ENCODE results near the gene GRM2.

The GRM2 gene

DNA sequence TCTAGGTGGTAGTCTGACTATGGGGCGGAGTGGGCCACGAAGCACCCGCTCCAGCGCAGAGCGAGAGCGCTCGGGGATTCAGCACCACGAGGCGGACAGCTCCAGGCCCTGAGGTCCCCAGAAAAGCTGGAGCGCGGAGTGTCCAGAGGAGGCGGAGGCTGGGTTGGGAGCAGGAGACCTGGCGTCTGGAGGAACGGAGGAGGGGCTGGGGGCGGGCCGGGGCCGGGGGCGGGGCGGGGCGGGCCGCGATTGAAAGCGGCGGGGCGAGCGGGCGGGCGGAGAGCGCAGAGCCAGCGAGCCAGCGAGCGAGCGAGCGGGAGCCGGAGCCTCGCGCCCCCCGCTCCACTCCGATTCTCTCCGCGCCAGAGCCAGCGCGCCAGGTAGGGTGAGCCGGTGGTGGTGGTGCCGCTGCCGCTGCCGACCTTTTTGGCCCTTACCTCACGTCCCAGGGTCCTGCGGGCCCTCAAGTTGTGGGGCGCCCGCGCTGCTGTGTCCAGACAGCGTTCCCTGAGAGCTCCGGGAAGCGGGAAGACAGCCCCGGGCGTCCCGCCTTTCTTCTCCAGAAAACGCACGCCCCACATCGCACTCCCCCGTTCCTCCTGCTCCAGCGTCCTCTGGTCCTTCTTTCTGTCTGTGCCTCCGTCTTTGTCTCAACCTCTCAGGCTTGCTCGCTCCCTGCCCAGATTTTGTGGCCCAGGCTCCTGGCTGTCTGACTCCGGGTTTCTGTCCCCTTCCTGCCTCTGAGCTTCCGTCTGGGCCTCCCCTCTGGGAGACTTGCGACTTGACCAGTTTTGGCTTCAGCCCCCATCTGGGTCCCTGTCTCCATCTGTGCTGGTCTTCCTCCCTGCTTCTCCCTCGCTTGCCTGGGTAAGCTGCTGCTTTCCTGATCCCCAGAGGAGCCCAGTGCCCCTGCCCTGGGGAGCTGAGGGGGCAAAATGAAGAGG, at the start of gene GRM2:
GRM2 (plus strand) TSS at position 281 of the 944 bp plus-strand sequence. CDS start 1,916 bp downstream, outside the sequence.
- no peaks in the 10 kb centered on the region for H3K79me2 ChIP-seq (ENCODE audit: control insufficient read depth, insufficient read depth, low read length, unreplicated experiment)
- H3K27ac ChIP-seq (ENCODE audit: low read depth, low read length): no peak within 1 kb of the TSS
- no peak within 1 kb of the TSS for H2AFZ ChIP-seq (ENCODE audit: low read length, unreplicated experiment)
- no peaks in the 10 kb centered on the region for H3K36me3 ChIP-seq (ENCODE audit: insufficient read depth, low read length)
- H3K4me1 ChIP-seq (ENCODE audit: control insufficient read depth, insufficient read depth, low read length, unreplicated experiment): no peaks in the 10 kb centered on the region
- peaks cover 18% of the 10 kb centered on the region for H3K27me3 ChIP-seq (ENCODE audit: insufficient read depth, low read length)
- peak within 1 kb of the TSS; percentile 60 for H3K4me3 ChIP-seq (ENCODE audit: low read depth, low read length)

GRCh38 chr3:51657234-51657633, 49.6 kb upstream of the GRM2 start:
- H3K79me2 ChIP-seq (ENCODE audit: control insufficient read depth, insufficient read depth, low read length, unreplicated experiment): no peaks in the 10 kb centered on the region
- H3K4me1 ChIP-seq (ENCODE audit: control insufficient read depth, insufficient read depth, low read length, unreplicated experiment): no peaks in the 10 kb centered on the region
- H3K36me3 ChIP-seq (ENCODE audit: insufficient read depth, low read length): peaks cover 5% of the 10 kb centered on the region; the same call in 1 of the 2 replicates
- H3K27me3 ChIP-seq (ENCODE audit: insufficient read depth, low read length): no peaks in the 10 kb centered on the region
- no peak overlapping the region for H3K27ac ChIP-seq (ENCODE audit: low read depth, low read length)
- no peak overlapping the region for H2AFZ ChIP-seq (ENCODE audit: low read length, unreplicated experiment)
- H3K4me3 ChIP-seq (ENCODE audit: low read depth, low read length): no peak overlapping the region

GRCh38 chr3:51659942-51660341, 46.9 kb upstream of the GRM2 start:
- H3K27ac ChIP-seq (ENCODE audit: low read depth, low read length): no peak overlapping the region
- no peaks in the 10 kb centered on the region for H3K4me1 ChIP-seq (ENCODE audit: control insufficient read depth, insufficient read depth, low read length, unreplicated experiment)
- no peak overlapping the region for H2AFZ ChIP-seq (ENCODE audit: low read length, unreplicated experiment)
- H3K36me3 ChIP-seq (ENCODE audit: insufficient read depth, low read length): peaks cover 5% of the 10 kb centered on the region; the same call in 1 of the 2 replicates
- H3K27me3 ChIP-seq (ENCODE audit: insufficient read depth, low read length): no peaks in the 10 kb centered on the region
- H3K4me3 ChIP-seq (ENCODE audit: low read depth, low read length): no peak overlapping the region
- H3K79me2 ChIP-seq (ENCODE audit: control insufficient read depth, insufficient read depth, low read length, unreplicated experiment): no peaks in the 10 kb centered on the region

DNA sequence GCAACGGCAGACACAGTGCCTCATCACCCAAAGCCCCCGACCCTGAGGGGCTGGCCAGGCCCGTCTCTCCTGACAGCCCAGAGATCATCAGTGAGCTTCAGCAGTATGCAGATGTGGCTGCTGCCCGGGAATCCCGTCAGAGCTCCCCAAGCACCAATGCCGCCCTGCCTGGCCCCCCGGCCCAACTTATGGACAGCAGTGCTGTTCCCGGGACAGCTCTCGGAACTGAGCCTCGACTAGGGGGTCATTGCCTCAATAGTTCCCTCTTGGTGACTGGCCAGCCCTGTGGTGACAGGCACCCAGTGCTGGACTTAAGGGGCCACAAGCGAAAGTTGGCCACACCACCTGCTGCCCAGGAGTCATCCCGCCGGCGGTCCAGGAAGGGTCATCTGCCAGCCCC, 44.4 kb upstream of the GRM2 start:
- no peaks in the 10 kb centered on the region for H3K4me1 ChIP-seq (ENCODE audit: control insufficient read depth, insufficient read depth, low read length, unreplicated experiment)
- H3K4me3 ChIP-seq (ENCODE audit: low read depth, low read length): no peak overlapping the region
- H3K27me3 ChIP-seq (ENCODE audit: insufficient read depth, low read length): no peaks in the 10 kb centered on the region
- no peak overlapping the region for H3K27ac ChIP-seq (ENCODE audit: low read depth, low read length)
- no peak overlapping the region for H2AFZ ChIP-seq (ENCODE audit: low read length, unreplicated experiment)
- H3K79me2 ChIP-seq (ENCODE audit: control insufficient read depth, insufficient read depth, low read length, unreplicated experiment): no peaks in the 10 kb centered on the region
- no peaks in the 10 kb centered on the region; the same call in 1 of the 2 replicates for H3K36me3 ChIP-seq (ENCODE audit: insufficient read depth, low read length)

- no peaks in the 10 kb centered on the region for H3K36me3 ChIP-seq (ENCODE audit: insufficient read depth, low read length)
- no peak overlapping the region for H3K27ac ChIP-seq (ENCODE audit: low read depth, low read length)
- H3K27me3 ChIP-seq (ENCODE audit: insufficient read depth, low read length): no peaks in the 10 kb centered on the region
- no peak overlapping the region for H3K4me3 ChIP-seq (ENCODE audit: low read depth, low read length)
- H3K4me1 ChIP-seq (ENCODE audit: control insufficient read depth, insufficient read depth, low read length, unreplicated experiment): peaks cover 19% of the 10 kb centered on the region
- no peak overlapping the region for H2AFZ ChIP-seq (ENCODE audit: low read length, unreplicated experiment)
- H3K79me2 ChIP-seq (ENCODE audit: control insufficient read depth, insufficient read depth, low read length, unreplicated experiment): peaks cover 7% of the 10 kb centered on the region
Observed at GRCh38 chr3:51668756-51669155, 38.1 kb upstream of the GRM2 start.

DNA sequence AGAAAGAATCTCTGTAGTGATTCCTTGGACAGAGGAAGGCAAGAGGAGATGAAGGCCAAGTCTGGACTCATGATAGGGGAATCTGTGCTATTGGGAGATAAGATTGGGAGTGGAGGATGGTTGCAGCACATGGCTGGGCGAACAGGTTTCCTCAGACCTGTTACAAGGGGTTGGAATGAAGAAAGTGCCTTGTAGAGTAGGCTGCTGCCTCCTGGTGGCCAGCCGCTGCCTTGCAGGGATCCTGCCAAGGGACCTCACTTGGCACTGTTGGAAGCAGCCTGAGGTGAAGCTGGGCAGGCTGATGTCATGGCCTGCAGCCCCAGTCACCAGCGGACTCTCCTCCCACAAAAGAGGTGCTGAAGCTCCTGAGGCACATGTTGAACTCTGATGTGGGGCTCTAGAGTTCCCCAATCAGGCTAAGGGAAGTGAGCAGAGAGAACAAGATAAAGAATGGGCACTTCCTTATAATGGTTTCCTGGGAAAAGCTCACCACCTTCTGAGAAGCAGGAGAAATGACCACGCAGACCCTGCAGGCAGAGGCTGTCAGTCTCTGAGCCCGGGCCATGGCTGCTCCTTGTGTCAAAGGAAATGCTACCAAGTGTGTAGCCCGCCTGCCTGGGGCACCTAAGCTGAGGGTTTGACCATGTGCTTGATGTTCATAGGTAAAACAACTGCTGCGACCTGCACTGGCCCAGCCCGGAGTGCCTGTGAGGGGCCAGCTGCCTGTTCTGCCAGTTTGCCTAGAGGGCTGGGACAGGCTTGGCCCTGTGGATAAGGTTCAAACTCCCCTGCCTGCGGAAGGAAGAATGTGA, 37.4 kb upstream of the GRM2 start:
- Histone ChIP-seq H3K4me1 (ENCODE audit: control insufficient read depth, insufficient read depth, low read length, unreplicated experiment) (peaks cover 21% of the 10 kb centered on the region), H3K27me3 (ENCODE audit: insufficient read depth, low read length) (no peaks in the 10 kb centered on the region), H3K27ac (ENCODE audit: low read depth, low read length) (no peak overlapping the region), H3K36me3 (ENCODE audit: insufficient read depth, low read length) (no peaks in the 10 kb centered on the region), H2AFZ (ENCODE audit: low read length, unreplicated experiment) (no peak overlapping the region), H3K4me3 (ENCODE audit: low read depth, low read length) (no peak overlapping the region), H3K79me2 (ENCODE audit: control insufficient read depth, insufficient read depth, low read length, unreplicated experiment) (peaks cover 7% of the 10 kb centered on the region)

DNA sequence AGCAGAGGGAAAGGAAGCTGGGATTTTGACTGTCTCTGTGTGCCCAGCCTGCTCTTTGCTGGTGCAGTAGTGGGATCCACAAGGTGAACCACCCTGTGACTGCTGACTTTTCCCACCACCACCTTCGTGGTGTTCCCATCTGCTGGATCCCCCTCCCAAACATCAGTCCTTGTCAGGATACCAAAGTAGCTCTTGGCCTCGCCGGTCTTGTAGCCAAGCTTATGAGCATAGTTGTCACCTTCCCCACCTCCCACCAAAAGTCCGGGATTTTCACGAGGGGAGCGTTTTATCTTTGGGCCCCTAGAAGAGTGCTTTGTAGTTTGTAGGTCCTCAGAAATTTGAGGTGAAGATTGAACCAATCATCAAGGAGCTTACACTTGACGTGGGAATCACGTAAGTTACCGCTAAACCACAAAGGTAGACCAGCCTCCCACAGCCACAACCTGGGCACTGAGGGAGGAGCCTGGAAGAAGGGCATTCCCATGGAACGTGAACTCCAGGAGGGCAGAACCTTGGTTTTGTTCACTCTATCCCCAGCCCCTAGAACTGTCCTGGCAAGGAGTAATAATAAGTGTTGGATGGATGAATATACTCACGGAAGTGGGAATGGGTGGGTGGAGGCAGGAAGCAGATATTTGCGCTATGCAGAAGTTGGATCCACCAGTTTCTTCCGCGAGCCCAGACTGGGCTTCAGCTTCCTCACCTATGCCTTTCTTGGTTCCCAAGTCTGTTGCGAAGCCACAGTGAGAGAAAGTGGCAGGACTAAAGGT, 36.6 kb upstream of the GRM2 start:
- H3K27me3 ChIP-seq (ENCODE audit: insufficient read depth, low read length): no peaks in the 10 kb centered on the region
- peaks cover 29% of the 10 kb centered on the region for H3K4me1 ChIP-seq (ENCODE audit: control insufficient read depth, insufficient read depth, low read length, unreplicated experiment)
- H3K27ac ChIP-seq (ENCODE audit: low read depth, low read length): no peak overlapping the region
- H3K36me3 ChIP-seq (ENCODE audit: insufficient read depth, low read length): no peaks in the 10 kb centered on the region
- H3K4me3 ChIP-seq (ENCODE audit: low read depth, low read length): peak overlapping the region; percentile 95
- H2AFZ ChIP-seq (ENCODE audit: low read length, unreplicated experiment): no peak overlapping the region
- H3K79me2 ChIP-seq (ENCODE audit: control insufficient read depth, insufficient read depth, low read length, unreplicated experiment): peaks cover 7% of the 10 kb centered on the region

DNA sequence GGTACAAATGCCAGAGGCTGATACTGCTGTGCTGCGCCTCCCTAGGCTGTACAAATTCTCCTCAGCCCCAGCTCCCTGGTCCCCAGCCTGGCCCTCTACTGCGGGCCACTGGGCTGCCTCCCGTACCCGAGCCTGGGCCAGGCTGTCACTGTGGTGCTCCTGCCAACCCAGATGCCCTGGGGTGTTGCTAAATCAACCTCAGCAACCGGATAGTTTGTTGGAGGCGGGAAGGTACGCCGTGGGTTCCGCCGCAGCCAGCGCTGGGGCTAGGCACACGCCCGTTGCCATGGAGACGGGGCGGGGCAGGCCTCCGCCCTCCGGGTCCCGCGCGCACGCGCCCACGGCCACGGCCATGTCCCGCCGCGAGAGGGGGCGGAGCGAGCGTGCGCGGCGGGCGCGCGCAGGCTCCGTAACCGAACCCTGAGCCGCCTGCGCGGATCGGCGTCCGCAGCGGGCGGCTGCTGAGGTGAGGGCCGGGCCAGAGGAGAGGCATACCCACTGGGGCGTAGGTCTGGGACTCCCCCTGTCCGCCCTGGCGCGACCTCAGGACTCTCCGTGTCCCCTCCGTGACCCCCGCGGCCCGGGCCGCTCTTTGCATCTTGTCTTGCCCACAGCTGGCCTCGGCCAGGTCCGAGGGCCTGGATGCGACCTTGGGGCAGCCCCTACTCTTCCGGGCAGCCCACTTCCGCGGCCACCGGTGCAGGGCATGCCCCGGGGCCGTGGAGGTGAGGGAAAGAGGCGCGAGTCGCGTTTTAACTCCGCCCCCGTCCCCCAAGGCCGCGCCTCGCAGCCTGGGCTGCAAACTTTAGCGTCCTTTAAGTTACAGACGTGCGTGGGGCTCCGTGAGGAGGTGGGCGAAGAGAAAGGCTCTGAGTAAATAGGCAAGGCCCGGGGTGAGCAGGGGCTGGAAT, 35.8 kb upstream of the GRM2 start, which contains the start of gene TEX264:
TEX264 (plus strand) TSS at position 430 of the 911 bp plus-strand sequence. CDS start 3,053 bp downstream, outside the sequence.
- H2AFZ ChIP-seq (ENCODE audit: low read length, unreplicated experiment): peak within 1 kb of the TSS; percentile 70
- peak within 1 kb of the TSS; percentile 38; the same call in 1 of the 2 replicates for H3K27ac ChIP-seq (ENCODE audit: low read depth, low read length)
- H3K4me1 ChIP-seq (ENCODE audit: control insufficient read depth, insufficient read depth, low read length, unreplicated experiment): peaks cover 37% of the 10 kb centered on the region
- no peaks in the 10 kb centered on the region for H3K27me3 ChIP-seq (ENCODE audit: insufficient read depth, low read length)
- H3K79me2 ChIP-seq (ENCODE audit: control insufficient read depth, insufficient read depth, low read length, unreplicated experiment): peaks cover 9% of the 10 kb centered on the region
- H3K4me3 ChIP-seq (ENCODE audit: low read depth, low read length): peak within 1 kb of the TSS; percentile 95
- no peaks in the 10 kb centered on the region for H3K36me3 ChIP-seq (ENCODE audit: insufficient read depth, low read length)

DNA sequence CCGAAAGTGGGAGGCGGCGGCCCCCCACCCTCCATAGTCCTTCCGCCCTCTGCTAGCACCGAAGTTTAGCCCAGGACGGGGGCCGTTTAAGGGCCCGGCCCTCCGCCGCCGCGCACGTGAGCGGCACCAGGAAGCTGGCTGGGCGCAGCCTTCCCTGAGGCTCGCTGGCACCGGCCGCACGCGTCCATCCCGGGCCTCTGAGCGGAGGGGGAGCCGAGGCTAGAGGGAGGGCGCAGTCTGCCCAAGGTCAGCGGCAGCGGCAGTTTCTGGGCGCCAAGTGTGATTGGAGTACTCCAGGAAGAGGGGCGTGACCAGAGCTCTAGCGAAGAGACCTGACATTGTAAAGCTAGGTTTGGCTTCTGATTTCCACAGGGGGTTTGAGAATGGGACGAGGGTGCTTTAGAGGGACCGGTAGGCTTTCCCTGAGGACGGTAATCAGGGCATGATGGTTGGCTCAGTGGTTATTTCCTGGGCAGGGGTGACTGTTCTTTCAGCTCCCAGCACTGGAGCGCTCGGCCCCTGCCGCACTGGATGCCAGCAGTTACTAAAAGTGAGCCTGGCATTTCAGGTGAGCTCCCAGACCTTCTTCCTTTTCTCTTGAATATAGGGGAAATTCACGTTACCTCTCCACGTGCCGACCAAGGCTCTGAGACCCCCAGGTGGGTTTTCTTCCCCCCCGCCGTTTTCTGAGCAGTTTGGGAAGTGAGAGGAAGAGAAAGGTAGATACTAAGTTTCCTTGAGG, 35.0 kb upstream of the GRM2 start:
- Histone ChIP-seq H3K27me3 (ENCODE audit: insufficient read depth, low read length) (no peaks in the 10 kb centered on the region), H2AFZ (ENCODE audit: low read length, unreplicated experiment) (peak overlapping the region; percentile 70), H3K4me1 (ENCODE audit: control insufficient read depth, insufficient read depth, low read length, unreplicated experiment) (peaks cover 37% of the 10 kb centered on the region), H3K4me3 (ENCODE audit: low read depth, low read length) (peak overlapping the region; percentile 95), H3K79me2 (ENCODE audit: control insufficient read depth, insufficient read depth, low read length, unreplicated experiment) (peaks cover 15% of the 10 kb centered on the region), H3K27ac (ENCODE audit: low read depth, low read length) (0 out of 2 replicates have a peak overlapping the region, but pooled peaks have one; percentile 38), H3K36me3 (ENCODE audit: insufficient read depth, low read length) (no peaks in the 10 kb centered on the region)

Data from ACC112 (cell line).